ENCODE measurements around the gene AP1S2.

The AP1S2 gene

DNA sequence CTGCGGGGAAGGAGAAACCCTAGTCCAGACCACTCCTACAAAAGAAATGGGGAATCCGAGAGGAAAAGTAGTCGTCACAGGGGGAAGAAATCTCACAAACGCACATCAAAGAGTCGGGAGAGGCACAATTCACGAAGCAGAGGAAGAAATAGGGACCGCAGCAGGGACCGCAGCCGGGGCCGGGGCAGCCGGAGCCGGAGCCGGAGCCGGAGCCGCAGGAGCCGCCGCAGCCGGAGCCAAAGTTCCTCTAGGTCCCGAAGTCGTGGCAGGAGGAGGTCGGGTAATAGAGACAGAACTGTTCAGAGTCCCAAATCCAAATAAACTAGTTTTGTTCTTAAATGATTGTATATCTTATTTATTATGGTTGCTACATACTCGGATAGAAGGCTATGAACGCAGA, 31.7 kb downstream of the AP1S2 start:
- TF ChIP-seq, protein P1, sequence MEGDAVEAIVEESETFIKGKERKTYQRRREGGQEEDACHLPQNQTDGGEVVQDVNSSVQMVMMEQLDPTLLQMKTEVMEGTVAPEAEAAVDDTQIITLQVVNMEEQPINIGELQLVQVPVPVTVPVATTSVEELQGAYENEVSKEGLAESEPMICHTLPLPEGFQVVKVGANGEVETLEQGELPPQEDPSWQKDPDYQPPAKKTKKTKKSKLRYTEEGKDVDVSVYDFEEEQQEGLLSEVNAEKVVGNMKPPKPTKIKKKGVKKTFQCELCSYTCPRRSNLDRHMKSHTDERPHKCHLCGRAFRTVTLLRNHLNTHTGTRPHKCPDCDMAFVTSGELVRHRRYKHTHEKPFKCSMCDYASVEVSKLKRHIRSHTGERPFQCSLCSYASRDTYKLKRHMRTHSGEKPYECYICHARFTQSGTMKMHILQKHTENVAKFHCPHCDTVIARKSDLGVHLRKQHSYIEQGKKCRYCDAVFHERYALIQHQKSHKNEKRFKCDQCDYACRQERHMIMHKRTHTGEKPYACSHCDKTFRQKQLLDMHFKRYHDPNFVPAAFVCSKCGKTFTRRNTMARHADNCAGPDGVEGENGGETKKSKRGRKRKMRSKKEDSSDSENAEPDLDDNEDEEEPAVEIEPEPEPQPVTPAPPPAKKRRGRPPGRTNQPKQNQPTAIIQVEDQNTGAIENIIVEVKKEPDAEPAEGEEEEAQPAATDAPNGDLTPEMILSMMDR (IDR thresholded peaks at IDR 0.05; ENCODE audit: low read depth, low read length): no peak
- H3K4me3 ChIP-seq (ENCODE audit: low read depth, low read length): no peak overlapping the region

DNA sequence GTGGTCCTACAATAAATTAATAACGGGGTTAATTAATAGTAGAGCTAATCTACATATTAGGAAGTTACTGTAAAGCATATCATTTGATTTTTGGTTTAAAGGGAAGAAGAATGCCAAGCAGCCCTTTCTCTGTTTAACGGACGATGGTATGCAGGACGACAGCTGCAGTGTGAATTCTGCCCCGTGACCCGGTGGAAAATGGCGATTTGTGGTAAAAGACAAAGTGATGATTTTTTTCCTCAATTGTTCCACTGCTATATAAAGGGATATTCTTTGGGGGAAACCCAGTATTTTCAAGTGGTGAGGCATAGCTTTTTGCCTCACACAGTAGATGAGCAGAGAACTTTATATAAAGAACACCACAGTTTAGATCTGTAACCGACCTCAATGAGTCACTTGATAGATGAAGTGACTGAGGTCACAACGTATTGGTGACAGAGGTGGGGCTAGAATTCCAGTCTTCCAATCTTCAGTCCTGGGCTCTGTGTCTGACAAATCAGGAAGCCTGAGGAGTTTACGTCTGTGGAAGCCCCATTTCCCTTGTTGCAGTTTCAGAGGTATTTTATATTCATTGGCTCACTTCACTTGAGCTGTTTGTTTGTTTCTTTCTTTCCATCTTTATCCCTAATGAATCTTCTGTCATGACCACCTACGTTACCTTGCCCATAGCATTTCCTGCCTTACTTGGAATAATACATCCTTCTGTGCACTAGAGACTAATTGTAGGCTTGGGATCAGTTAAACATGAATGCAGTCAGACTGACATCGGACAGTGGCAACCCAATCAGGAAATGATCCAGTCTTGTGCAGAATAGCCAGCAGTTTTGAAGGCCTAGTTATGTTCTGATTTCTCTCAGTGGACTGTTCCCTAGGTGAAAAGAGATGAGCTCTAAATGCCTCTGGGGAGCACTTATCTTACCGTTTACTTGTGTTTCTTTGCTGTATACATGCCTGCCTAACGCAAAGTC, 34.2 kb downstream of the AP1S2 start:
- TF ChIP-seq, protein P1 (IDR thresholded peaks at IDR 0.05; ENCODE audit: low read depth, low read length): no peak
- H3K4me3 ChIP-seq (ENCODE audit: low read depth, low read length): no peak overlapping the region

DNA sequence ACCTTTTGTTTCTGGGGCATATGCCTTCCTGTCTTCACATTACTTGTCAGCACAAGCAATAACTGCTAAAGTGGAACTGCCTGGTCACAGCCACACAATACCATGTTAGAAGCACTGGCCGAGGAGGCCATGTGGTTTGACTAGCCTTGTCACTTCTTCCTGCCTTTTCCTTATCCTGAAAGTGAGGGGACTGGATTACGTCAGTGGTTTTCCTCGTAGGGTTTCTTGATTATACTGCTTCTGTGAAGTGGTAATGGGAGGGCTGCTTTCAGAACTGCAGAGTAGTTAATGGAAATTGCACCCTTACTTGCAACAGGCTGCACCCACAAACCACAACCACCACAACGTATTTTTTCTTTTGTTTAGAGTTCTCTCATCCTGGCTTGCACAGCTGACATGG, 37.7 kb downstream of the AP1S2 start:
- no peak overlapping the region for H3K4me3 ChIP-seq (ENCODE audit: low read depth, low read length)
- TF ChIP-seq, protein P1 (IDR thresholded peaks at IDR 0.05; ENCODE audit: low read depth, low read length): no peak

DNA sequence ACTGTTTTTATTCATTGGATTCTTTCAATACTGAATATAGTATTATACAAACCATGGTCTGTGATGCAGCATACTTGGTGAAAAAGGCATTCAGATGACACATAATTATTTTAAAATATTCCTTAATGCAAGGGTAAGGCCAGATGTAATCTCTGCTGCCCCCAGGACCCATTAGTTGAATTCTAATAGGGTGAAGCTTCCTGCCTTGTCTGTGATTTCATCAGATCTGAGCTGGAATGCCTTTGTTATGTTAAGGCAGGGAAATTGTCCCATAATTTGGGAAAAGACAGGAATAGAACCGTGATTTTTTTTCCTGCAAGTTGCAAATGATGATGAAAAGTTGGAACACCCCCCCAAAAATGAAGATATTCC, 38.2 kb downstream of the AP1S2 start:
- no peak overlapping the region for H3K4me3 ChIP-seq (ENCODE audit: low read depth, low read length)
- TF ChIP-seq, protein P1 (IDR thresholded peaks at IDR 0.05; ENCODE audit: low read depth, low read length): no peak

DNA sequence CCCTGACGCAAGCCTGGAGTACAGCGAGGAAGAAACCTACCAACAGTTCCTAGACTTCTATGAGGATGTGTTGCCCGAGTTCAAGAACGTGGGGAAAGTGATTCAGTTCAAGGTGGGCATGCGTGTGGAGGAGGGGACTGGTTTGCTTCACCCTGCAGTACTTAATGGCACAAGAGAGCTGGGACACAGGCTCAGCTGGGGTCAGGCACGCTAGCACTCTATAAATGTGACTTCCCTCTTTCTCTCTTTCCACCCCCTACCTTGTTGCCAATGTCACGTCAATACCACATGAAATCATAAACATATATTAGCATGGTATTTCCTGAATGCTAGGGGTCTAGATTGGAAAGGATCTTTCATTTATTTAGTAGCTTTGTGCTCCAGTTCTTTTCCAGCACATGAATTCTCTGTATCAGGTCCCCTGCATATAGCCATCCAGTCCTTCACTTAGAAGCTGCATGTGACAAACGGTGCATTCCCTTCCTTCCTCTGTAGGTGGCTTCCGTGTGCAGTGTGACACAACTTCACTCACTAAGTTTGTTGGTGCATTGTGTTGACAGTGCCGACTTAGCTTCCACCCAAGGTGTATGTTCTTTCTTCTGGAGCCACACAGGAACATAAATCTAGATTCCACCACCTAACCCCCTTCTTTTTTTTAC, 38.7 kb downstream of the AP1S2 start:
- H3K4me3 ChIP-seq (ENCODE audit: low read depth, low read length): no peak overlapping the region
- TF ChIP-seq, protein P1 (IDR thresholded peaks at IDR 0.05; ENCODE audit: low read depth, low read length): peak; percentile 12; the same call in 1 of the 2 replicates

DNA sequence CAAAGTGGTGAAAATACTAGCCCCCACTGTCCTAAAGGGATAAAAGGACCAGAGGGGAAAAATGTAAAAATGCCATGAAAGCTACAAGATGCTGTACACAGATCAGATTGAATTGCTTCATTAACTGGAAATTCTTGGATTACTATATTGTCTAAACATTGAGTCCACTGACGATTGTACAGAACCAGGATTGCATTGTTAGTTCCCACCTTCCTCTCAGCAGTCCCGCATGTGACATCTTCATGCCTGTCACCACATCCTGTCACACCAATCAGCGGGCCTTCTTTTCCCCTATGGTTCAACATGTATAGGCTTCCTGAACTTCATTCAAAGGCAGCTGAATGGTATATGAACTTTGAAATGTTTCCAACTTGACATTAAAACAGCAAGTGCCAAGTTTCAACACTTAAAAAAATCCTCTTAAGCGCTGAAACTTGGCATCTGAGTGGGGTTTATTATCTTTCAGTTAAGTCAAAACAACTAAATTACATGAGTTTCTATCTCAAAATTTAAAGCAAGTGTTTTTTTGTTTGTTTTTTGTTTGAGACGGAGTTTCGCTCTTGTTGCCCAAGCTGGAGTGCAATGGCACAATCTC, 39.7 kb downstream of the AP1S2 start:
- H3K4me3 ChIP-seq (ENCODE audit: low read depth, low read length): no peak overlapping the region
- TF ChIP-seq, protein P1 (IDR thresholded peaks at IDR 0.05; ENCODE audit: low read depth, low read length): no peak
